ENCODE measurements around the gene ZNF484. TPM values are rescaled to one million over a fixed set of nuclear protein-coding genes. Genes with fewer than 3 reads are reported as not detected.

The ZNF484 gene
- polyA plus RNA-seq, 1 donor from 2014 or later: 26.0 TPM

GRCh38 chr9:92807031-92807756, 70.6 kb downstream of the ZNF484 start:
- H3K9me2 ChIP-seq (ENCODE audit: insufficient read depth, low read length): no peaks in the 10 kb centered on the region
- H3K4me2 ChIP-seq (ENCODE audit: low read length): no peak overlapping the region
- no peaks in the 10 kb centered on the region for H3K79me2 ChIP-seq (replicated peaks; ENCODE audit: insufficient read depth, low read length)
- H3F3A ChIP-seq (ENCODE audit: insufficient read depth, low read length, poor library complexity, severe bottlenecking): no peaks in the 10 kb centered on the region
- TF ChIP-seq TAF1 (IDR thresholded peaks at IDR 0.05; ENCODE audit: low read depth) (no peak), REST (IDR thresholded peaks at IDR 0.05; ENCODE audit: borderline replicate concordance) (no peak), EP300 (conservative IDR thresholded peaks at IDR 0.05; ENCODE audit: poor library complexity, severe bottlenecking) (no peak), RAD21 (conservative IDR thresholded peaks at IDR 0.05) (no peak), POLR2AphosphoS5 (IDR thresholded peaks at IDR 0.05) (no peak), SMC3 (conservative IDR thresholded peaks at IDR 0.05; ENCODE audit: poor library complexity) (no peak), MXI1 (conservative IDR thresholded peaks at IDR 0.05; ENCODE audit: poor library complexity, severe bottlenecking) (no peak), CTCF (IDR thresholded peaks at IDR 0.05; ENCODE audit: poor library complexity, severe bottlenecking) (no peak), EZH2 (IDR thresholded peaks at IDR 0.05; ENCODE audit: borderline replicate concordance, insufficient read depth, low read length, poor library complexity, severe bottlenecking) (no peak)
- H3K27ac ChIP-seq (ENCODE audit: low read length): no peak overlapping the region
- H3K4me3 ChIP-seq (ENCODE audit: low read length): no peak overlapping the region
- H3K9ac ChIP-seq (ENCODE audit: low read length): no peak overlapping the region
- H3K36me3 ChIP-seq (ENCODE audit: insufficient read depth, low read length): no peaks in the 10 kb centered on the region
- H3K27me3 ChIP-seq (ENCODE audit: insufficient read depth, low read depth, low read length): peaks cover 76% of the 10 kb centered on the region
- H3K9me3 ChIP-seq (ENCODE audit: low read length): no peaks in the 10 kb centered on the region
- H4K20me1 ChIP-seq (ENCODE audit: insufficient read depth): no peaks in the 10 kb centered on the region
- no peak overlapping the region for H2AFZ ChIP-seq (ENCODE audit: low read depth, low read length)

- Histone ChIP-seq H3F3A (ENCODE audit: insufficient read depth, low read length, poor library complexity, severe bottlenecking) (no peaks in the 10 kb centered on the region), H2AFZ (ENCODE audit: low read depth, low read length) (no peak overlapping the region), H4K20me1 (ENCODE audit: insufficient read depth) (no peaks in the 10 kb centered on the region), H3K79me2 (replicated peaks; ENCODE audit: insufficient read depth, low read length) (no peaks in the 10 kb centered on the region), H3K9me3 (ENCODE audit: low read length) (no peaks in the 10 kb centered on the region), H3K27ac (ENCODE audit: low read length) (no peak overlapping the region), H3K9ac (ENCODE audit: low read length) (no peak overlapping the region), H3K36me3 (ENCODE audit: insufficient read depth, low read length) (no peaks in the 10 kb centered on the region), H3K4me3 (ENCODE audit: low read length) (no peak overlapping the region), H3K9me2 (ENCODE audit: insufficient read depth, low read length) (no peaks in the 10 kb centered on the region), H3K27me3 (ENCODE audit: insufficient read depth, low read depth, low read length) (peaks cover 51% of the 10 kb centered on the region), H3K4me2 (ENCODE audit: low read length) (no peak overlapping the region)
- TF ChIP-seq REST (IDR thresholded peaks at IDR 0.05; ENCODE audit: borderline replicate concordance) (no peak), EZH2 (IDR thresholded peaks at IDR 0.05; ENCODE audit: borderline replicate concordance, insufficient read depth, low read length, poor library complexity, severe bottlenecking) (no peak), RAD21 (conservative IDR thresholded peaks at IDR 0.05) (no peak), MXI1 (conservative IDR thresholded peaks at IDR 0.05; ENCODE audit: poor library complexity, severe bottlenecking) (no peak), POLR2AphosphoS5 (IDR thresholded peaks at IDR 0.05) (no peak)
Measured at GRCh38 chr9:92804727-92805126, 73.1 kb downstream of the ZNF484 start.
